Ramos (cell line): Measurements from ENCODE around the gene STIMATE.

ENCODE experiments used
- in situ Hi-C: fragments of 300-500 bp; cut with MboI; formaldehyde crosslinking; loops from one replicate; pipeline ENCODE4 v1.14.3; 2022; ENCODE audit warnings: low sequenced_read_pairs; ENCODE audit not compliant: unreplicated experiment

The STIMATE gene

GRCh38 chr3:52794612-52795099, 102.7 kb downstream of the STIMATE start, which contains the start of gene ITIH3:
TSS of gene ITIH3 (plus strand) at chr3:52794796. CDS start at chr3:52794804, 8 bp downstream.
- in situ Hi-C loops = no loop called here

GRCh38 chr3:52793702-52794611, 103.4 kb downstream of the STIMATE start:
- in situ Hi-C loops = no loop called here

GRCh38 chr3:52792961-52793695, 104.2 kb downstream of the STIMATE start:
- in situ Hi-C loops = no loop called here

GRCh38 chr3:52792413-52792812, 104.9 kb downstream of the STIMATE start:
- in situ Hi-C loops = no loop called here

GRCh38 chr3:52791928-52792327, 105.4 kb downstream of the STIMATE start:
- in situ Hi-C loops = no loop called here

GRCh38 chr3:52791366-52791765, 106.0 kb downstream of the STIMATE start:
- in situ Hi-C loops = no loop called here

GRCh38 chr3:52790741-52791140, 106.6 kb downstream of the STIMATE start:
- in situ Hi-C loops = no loop called here

GRCh38 chr3:52790337-52790736, 107.0 kb downstream of the STIMATE start:
- in situ Hi-C loops = no loop called here

GRCh38 chr3:52789746-52790040, 107.7 kb downstream of the STIMATE start:
- in situ Hi-C loops = no loop called here

GRCh38 chr3:52788890-52789745, 108.2 kb downstream of the STIMATE start:
- in situ Hi-C loops = no loop called here

- in situ Hi-C loops = no loop called here
These were observed 109.4 kb downstream of the STIMATE start for GRCh38 chr3:52787672-52788625.

- in situ Hi-C loops = no loop called here
These were observed 110.1 kb downstream of the STIMATE start for GRCh38 chr3:52787246-52787645.
